Measurements from ENCODE around the gene XPOT. TPM values are rescaled to one million over a fixed set of nuclear protein-coding genes. Genes with fewer than 3 reads are reported as not detected.

The XPOT gene
- total RNA-seq, 1 donor from 2014 or later, result 72.8 TPM

GRCh38 chr12:64461634-64462414, 57.6 kb downstream of the XPOT start:
- H3K27me3 Mint-ChIP-seq, result no peaks in the 10 kb centered on the region
- no peak for DNase-seq (ENCODE audit: extremely low spot score, unreplicated experiment)
- H3K36me3 Mint-ChIP-seq, result peaks cover 30% of the 10 kb centered on the region
- H3K4me3 Mint-ChIP-seq, result no peak overlapping the region
- no peaks in the 10 kb centered on the region for H3K9me3 Mint-ChIP-seq
- peak overlapping the region; percentile 12 for H3K27ac Mint-ChIP-seq
- peaks cover 8% of the 10 kb centered on the region for H3K4me1 Mint-ChIP-seq (ENCODE audit: unreplicated experiment)
- TF ChIP-seq CTCF (conservative IDR thresholded peaks at IDR 0.05), result no peak

DNA sequence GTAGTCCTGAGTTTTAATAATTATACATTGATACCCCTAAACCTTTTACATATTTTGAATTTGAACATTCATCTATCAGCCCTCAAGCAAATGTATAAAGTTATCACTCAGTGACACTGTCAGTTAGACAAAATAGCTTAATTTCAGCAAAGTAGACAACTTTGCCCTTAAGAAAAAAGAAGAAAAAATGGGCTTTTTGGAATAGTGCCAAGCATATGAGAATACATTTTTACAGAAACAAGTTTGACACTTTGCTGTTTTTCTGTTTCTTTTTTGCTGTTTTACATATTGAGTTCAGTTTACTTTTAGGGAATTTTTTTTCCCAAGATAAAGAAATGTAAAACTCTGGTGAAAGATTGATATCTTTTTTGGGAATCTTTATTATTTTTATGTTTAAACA, 62.0 kb downstream of the XPOT start:
- no peak overlapping the region for H3K27ac Mint-ChIP-seq
- DNase-seq (ENCODE audit: extremely low spot score, unreplicated experiment), result no peak
- H3K36me3 Mint-ChIP-seq, result peaks cover 21% of the 10 kb centered on the region
- H3K9me3 Mint-ChIP-seq, result no peaks in the 10 kb centered on the region
- H3K4me3 Mint-ChIP-seq, result no peak overlapping the region
- no peaks in the 10 kb centered on the region for H3K27me3 Mint-ChIP-seq
- H3K4me1 Mint-ChIP-seq (ENCODE audit: unreplicated experiment), result no peaks in the 10 kb centered on the region
- TF ChIP-seq CTCF (conservative IDR thresholded peaks at IDR 0.05), result no peak

DNA sequence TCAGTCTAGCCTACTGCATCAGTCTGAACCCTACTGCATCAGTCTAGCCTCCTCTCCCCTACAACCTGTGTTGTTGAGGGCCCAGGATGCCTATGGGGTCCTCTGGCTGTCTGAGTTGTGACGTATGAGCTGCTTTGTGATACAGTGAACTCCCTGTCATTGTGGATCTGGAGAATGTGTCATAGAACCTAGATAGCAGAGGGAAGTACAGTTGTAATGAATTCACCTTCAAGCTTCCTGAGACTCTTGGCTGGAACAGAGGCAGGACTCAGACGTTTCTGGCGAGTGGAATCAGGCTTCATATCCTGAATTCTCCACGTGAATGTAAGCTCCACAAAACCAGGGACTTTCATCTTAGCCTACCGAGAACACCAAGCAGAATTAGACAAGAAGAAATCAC, 64.8 kb downstream of the XPOT start:
- H3K4me1 Mint-ChIP-seq (ENCODE audit: unreplicated experiment), result no peaks in the 10 kb centered on the region
- no peaks in the 10 kb centered on the region for H3K9me3 Mint-ChIP-seq
- no peaks in the 10 kb centered on the region for H3K27me3 Mint-ChIP-seq
- TF ChIP-seq CTCF (conservative IDR thresholded peaks at IDR 0.05), result no peak
- H3K4me3 Mint-ChIP-seq, result no peak overlapping the region
- peaks cover 35% of the 10 kb centered on the region for H3K36me3 Mint-ChIP-seq
- DNase-seq (ENCODE audit: extremely low spot score, unreplicated experiment), result no peak
- no peak overlapping the region for H3K27ac Mint-ChIP-seq

GRCh38 chr12:64469455-64470142, 65.4 kb downstream of the XPOT start:
- Mint-ChIP-seq H3K27ac (no peak overlapping the region), H3K4me1 (ENCODE audit: unreplicated experiment) (no peaks in the 10 kb centered on the region), H3K9me3 (no peaks in the 10 kb centered on the region), H3K27me3 (no peaks in the 10 kb centered on the region), H3K4me3 (no peak overlapping the region), H3K36me3 (peaks cover 38% of the 10 kb centered on the region)
- no peak for DNase-seq (ENCODE audit: extremely low spot score, unreplicated experiment)
- TF ChIP-seq CTCF (conservative IDR thresholded peaks at IDR 0.05), result no peak

GRCh38 chr12:64470495-64470894, 66.3 kb downstream of the XPOT start:
- TF ChIP-seq CTCF (conservative IDR thresholded peaks at IDR 0.05), result no peak
- no peak overlapping the region for H3K27ac Mint-ChIP-seq
- no peak for DNase-seq (ENCODE audit: extremely low spot score, unreplicated experiment)
- H3K36me3 Mint-ChIP-seq, result peaks cover 42% of the 10 kb centered on the region
- no peak overlapping the region for H3K4me3 Mint-ChIP-seq
- peaks cover 4% of the 10 kb centered on the region for H3K9me3 Mint-ChIP-seq
- H3K27me3 Mint-ChIP-seq, result no peaks in the 10 kb centered on the region
- H3K4me1 Mint-ChIP-seq (ENCODE audit: unreplicated experiment), result no peaks in the 10 kb centered on the region
